Type B pancreatic cell (in vitro differentiated cells): Measurements from ENCODE around the gene BICD1. TPM values are rescaled to one million over a fixed set of nuclear protein-coding genes. Genes with fewer than 3 reads are reported as not detected.

ENCODE experiments used
- DNase-seq: peaks from one replicate; pipeline ENCODE4 v3.0.0; 2021; ENCODE audit warnings: mixed read lengths; ENCODE audit not compliant: unreplicated experiment; ENCODE audit errors: extremely low spot score
- H3K27ac Mint-ChIP-seq: 2 replicates; pipeline ENCODE4 v1.8.0; 2021; ENCODE audit warnings: mild to moderate bottlenecking, mixed read lengths
- H3K27me3 Mint-ChIP-seq: 2 replicates; pipeline ENCODE4 v1.8.0; 2021; ENCODE audit warnings: mixed read lengths
- H3K36me3 Mint-ChIP-seq: 2 replicates; pipeline ENCODE4 v1.8.0; 2021; ENCODE audit warnings: mixed read lengths
- H3K4me1 Mint-ChIP-seq: one replicate; pipeline ENCODE4 v1.8.0; 2021; ENCODE audit warnings: mixed read lengths; ENCODE audit not compliant: unreplicated experiment
- H3K4me3 Mint-ChIP-seq: 2 replicates; pipeline ENCODE4 v1.8.0; 2021; ENCODE audit warnings: mild to moderate bottlenecking, mixed read lengths
- H3K9me3 Mint-ChIP-seq: 2 replicates; pipeline ENCODE4 v1.8.0; 2021; ENCODE audit warnings: mixed read lengths
- total RNA-seq: library from RNA; stranded (reverse); gene quantifications from 2 replicates; pipeline ENCODE4 v1.2.1, GENCODE V29; 2021; ENCODE audit warnings: low replicate concordance
- TF ChIP-seq, protein P1 (sequence below): fragments of 200-600 bp; sonication (generic); conservative IDR thresholded peaks from 2 replicates; pipeline ENCODE4 v1.5.0; 2021; ENCODE audit warnings: antibody characterized with exemption, mild to moderate bottlenecking

BICD1 gene
- total RNA-seq, 1 donor from 2014 or later = 37.7 TPM

DNA sequence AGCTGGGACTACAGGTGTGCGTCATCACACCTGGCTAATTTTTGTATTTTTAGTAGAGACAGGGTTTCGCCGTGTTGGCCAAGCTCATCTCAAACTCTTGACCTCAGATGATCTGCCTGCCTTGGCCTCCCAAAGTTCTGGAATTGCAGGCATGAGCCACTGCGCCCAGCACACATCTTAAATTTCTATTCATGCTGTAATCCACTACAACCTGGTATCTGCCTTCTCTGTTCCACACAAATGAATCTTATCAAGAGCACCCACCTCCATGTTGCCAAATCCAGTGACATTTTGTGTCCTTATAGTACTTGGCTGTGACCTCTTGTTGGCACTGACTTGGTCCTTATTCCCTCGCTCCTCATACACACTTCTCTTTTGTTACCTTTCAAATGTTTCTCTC, 5.8 kb upstream of the BICD1 start:
- Mint-ChIP-seq H3K4me3 (peak overlapping the region; percentile 5), H3K27me3 (peaks cover 23% of the 10 kb centered on the region), H3K4me1 (no peaks in the 10 kb centered on the region), H3K36me3 (peaks cover 8% of the 10 kb centered on the region), H3K9me3 (no peaks in the 10 kb centered on the region), H3K27ac (peak overlapping the region; percentile 30)
- DNase-seq = no peak
- TF ChIP-seq, protein P1, sequence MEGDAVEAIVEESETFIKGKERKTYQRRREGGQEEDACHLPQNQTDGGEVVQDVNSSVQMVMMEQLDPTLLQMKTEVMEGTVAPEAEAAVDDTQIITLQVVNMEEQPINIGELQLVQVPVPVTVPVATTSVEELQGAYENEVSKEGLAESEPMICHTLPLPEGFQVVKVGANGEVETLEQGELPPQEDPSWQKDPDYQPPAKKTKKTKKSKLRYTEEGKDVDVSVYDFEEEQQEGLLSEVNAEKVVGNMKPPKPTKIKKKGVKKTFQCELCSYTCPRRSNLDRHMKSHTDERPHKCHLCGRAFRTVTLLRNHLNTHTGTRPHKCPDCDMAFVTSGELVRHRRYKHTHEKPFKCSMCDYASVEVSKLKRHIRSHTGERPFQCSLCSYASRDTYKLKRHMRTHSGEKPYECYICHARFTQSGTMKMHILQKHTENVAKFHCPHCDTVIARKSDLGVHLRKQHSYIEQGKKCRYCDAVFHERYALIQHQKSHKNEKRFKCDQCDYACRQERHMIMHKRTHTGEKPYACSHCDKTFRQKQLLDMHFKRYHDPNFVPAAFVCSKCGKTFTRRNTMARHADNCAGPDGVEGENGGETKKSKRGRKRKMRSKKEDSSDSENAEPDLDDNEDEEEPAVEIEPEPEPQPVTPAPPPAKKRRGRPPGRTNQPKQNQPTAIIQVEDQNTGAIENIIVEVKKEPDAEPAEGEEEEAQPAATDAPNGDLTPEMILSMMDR = no peak

DNA sequence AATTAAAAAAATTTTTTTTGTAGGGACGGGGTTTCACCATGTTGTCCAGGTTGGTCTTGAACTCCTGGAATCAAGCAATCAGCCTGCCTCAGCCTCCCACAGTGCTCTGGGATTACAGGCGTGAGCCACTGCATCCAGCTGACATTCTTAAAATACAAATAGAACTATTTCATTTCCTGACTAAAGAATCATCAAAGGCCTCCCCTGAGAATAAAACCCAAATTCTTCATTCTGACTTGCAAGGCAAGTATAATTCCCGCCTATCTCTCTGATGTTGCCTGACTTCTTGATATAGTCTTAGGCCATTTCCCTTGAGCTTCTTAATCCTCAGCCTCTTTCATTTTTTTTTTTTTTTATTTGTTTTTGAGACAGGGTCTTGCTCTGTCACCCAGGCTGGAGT, 4.4 kb upstream of the BICD1 start:
- no peaks in the 10 kb centered on the region for H3K9me3 Mint-ChIP-seq
- H3K4me1 Mint-ChIP-seq = no peaks in the 10 kb centered on the region
- TF ChIP-seq, protein P1 = no peak
- no peak overlapping the region for H3K4me3 Mint-ChIP-seq
- peaks cover 23% of the 10 kb centered on the region for H3K27me3 Mint-ChIP-seq
- DNase-seq = no peak
- H3K27ac Mint-ChIP-seq = no peak overlapping the region
- peaks cover 9% of the 10 kb centered on the region for H3K36me3 Mint-ChIP-seq

DNA sequence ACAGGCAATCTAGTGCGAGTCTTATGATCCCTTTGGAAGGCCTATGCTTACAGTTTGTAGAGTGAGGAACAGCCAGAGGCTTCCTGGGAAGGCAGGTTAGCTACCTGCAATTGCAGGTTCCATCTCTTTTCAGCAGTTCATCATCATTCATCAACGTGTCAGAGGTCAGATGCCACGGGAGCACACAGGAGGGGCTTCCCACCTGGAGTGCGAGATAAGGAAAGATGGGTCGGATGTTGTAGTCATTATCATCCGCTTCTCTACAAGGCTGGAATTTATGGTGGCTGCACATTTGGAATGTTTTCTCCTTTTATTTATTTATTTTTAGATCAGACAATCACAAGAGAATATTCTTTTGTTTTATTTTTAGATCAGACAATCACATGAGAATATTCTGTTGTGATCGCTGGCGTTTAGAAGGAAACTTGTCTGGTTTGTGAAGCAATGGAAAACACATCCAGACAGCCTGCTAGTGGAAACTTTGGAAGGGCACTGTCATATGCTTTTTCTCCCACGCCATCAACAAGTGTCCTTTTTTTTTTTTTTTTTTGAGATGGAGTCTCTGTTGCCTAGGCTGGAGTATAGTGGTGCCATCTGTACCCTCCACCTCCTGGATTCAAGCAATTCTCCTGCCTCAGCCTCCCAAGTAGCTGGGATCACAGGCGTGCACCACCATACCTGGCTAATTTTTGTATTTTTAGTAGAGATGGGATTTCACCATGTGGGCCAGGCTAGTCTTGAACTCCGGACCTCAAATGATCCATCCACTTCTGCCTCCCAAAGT, 1.9 kb upstream of the BICD1 start:
- TF ChIP-seq, protein P1 = no peak
- Mint-ChIP-seq H3K36me3 (peaks cover 13% of the 10 kb centered on the region), H3K27me3 (peaks cover 26% of the 10 kb centered on the region), H3K9me3 (no peaks in the 10 kb centered on the region), H3K27ac (peak overlapping the region; percentile 24), H3K4me3 (peak overlapping the region; percentile 73), H3K4me1 (no peaks in the 10 kb centered on the region)
- DNase-seq = no peak

DNA sequence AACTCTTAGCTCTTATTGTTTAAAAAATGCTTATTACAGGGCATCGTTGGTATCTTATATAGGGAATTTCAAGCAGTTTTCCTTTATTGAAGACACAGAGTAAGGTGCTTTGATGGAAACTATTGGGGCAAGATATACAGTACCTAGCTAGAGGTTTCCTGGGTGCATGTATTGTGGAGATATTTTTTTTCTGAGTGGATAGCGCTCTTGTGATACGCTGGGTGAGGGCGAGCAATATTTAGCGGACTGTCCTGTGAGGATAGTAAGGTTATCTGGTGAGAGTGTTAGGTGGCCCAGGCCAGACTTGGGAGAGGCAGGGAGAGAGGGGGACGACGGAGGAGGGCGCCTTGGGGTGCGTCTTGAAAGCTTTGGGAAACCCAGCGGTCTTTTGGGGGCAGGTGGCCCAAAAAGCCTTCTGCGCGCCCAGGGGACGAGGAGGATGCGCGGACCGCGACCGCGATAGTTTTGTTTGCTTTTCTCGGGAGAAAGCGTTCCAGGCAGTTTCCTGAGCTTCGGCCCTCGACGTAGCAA, 596 bp upstream of the BICD1 start:
- Mint-ChIP-seq H3K4me3 (peak overlapping the region; percentile 89), H3K27ac (peak overlapping the region; percentile 81), H3K9me3 (no peaks in the 10 kb centered on the region), H3K36me3 (peaks cover 11% of the 10 kb centered on the region), H3K27me3 (peaks cover 23% of the 10 kb centered on the region), H3K4me1 (peaks cover 3% of the 10 kb centered on the region)
- TF ChIP-seq, protein P1 = no peak
- DNase-seq = no peak

DNA sequence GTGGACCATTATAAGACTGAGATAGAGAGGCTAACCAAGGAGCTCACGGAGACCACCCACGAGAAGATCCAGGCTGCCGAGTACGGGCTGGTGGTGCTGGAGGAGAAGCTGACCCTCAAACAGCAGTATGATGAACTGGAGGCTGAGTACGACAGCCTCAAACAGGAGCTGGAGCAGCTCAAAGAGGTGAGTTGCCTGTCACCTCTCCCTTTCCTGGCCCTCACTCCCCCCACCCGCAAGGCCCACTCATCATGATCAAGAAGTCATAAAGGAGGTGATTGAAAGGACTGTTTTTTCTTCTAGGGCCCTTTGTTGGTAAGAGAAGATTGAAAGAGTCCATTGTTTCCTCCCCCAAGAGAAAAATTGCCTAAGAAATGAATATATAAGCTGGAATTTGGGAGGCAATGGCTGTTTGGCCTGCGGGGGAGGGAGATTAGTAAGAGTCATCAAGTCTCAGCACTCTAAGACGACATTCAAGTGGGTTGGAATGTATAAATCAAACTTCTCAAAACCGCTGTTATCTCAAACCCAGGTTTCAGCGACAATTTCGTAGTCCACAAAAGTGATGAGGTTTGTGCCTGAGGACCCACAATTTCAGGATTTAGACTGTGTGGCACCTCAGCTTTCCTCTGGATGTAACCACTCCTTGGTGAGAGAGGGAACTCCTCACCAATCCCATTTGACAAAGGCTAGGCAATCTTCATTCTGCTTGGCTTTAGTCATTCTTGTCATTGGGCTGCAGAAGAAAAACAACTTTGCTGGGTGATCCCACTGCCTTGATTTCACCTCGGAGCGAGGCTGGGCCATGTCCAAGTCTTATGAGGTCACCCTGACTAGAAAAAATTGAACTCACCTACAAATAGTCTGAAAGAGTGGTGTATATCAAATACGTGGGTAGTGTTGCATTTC, 966 bp downstream of the BICD1 start:
- Mint-ChIP-seq H3K9me3 (no peaks in the 10 kb centered on the region), H3K36me3 (peaks cover 14% of the 10 kb centered on the region), H3K4me3 (peak overlapping the region; percentile 96), H3K27ac (peak overlapping the region; percentile 83), H3K4me1 (peaks cover 3% of the 10 kb centered on the region), H3K27me3 (peaks cover 20% of the 10 kb centered on the region)
- no peak for DNase-seq
- TF ChIP-seq, protein P1 = no peak
